ENCODE results near the gene PTPRD.

The PTPRD gene

GRCh38 chr9:9749591-9749990 lies 863.2 kb downstream of the PTPRD start:
- H3K4me3 ChIP-seq (ENCODE audit: low read depth, low read length) = no peak overlapping the region
- TF ChIP-seq, protein P1, sequence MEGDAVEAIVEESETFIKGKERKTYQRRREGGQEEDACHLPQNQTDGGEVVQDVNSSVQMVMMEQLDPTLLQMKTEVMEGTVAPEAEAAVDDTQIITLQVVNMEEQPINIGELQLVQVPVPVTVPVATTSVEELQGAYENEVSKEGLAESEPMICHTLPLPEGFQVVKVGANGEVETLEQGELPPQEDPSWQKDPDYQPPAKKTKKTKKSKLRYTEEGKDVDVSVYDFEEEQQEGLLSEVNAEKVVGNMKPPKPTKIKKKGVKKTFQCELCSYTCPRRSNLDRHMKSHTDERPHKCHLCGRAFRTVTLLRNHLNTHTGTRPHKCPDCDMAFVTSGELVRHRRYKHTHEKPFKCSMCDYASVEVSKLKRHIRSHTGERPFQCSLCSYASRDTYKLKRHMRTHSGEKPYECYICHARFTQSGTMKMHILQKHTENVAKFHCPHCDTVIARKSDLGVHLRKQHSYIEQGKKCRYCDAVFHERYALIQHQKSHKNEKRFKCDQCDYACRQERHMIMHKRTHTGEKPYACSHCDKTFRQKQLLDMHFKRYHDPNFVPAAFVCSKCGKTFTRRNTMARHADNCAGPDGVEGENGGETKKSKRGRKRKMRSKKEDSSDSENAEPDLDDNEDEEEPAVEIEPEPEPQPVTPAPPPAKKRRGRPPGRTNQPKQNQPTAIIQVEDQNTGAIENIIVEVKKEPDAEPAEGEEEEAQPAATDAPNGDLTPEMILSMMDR (conservative IDR thresholded peaks at IDR 0.05; ENCODE audit: low read depth, low read length) = no peak
- DNase-seq (ENCODE audit: low read depth) = no peak

DNA sequence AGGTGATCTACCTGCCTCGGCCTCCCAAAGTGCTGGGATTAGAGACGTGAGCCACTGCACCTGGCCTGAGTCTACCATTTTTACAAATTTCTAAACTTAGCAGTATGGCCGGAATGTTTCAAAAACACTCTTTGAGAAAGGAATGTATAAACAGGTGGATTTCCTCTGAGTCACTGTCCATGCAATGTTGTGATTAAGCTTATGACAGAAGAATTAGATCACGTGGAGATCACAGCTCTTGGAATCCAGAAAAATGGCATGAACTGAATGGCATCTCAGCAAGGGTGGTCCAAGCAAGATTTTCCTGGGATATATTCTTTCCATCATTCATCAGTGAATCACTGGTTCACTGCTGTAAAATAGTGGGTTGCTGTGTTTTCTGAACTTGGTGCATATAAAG lies 865.0 kb downstream of the PTPRD start:
- DNase-seq (ENCODE audit: low read depth) = peak; percentile 2
- TF ChIP-seq, protein P1 (conservative IDR thresholded peaks at IDR 0.05; ENCODE audit: low read depth, low read length) = no peak
- H3K4me3 ChIP-seq (ENCODE audit: low read depth, low read length) = no peak overlapping the region

GRCh38 chr9:9746826-9747225 lies 866.0 kb downstream of the PTPRD start:
- TF ChIP-seq, protein P1 (conservative IDR thresholded peaks at IDR 0.05; ENCODE audit: low read depth, low read length) = no peak
- no peak overlapping the region for H3K4me3 ChIP-seq (ENCODE audit: low read depth, low read length)

DNA sequence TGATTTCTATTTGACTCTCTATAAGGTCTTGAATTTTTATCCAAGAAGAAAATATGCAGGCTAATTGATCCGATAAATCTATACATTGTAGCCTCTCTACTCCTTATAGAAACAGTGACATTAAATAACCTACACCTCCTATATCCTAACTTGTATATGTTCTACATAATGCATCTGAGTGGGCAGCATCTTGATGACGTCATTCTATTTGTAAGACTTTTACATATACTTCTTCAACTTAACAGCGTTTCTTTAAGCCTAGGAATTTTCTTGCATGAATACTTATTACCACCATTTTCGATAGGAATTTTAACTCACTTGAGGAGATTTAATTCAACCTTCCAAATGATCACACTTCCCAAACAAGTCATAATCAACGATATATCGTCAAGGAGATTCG lies 869.0 kb downstream of the PTPRD start:
- DNase-seq (ENCODE audit: low read depth) = no peak
- TF ChIP-seq, protein P1 (conservative IDR thresholded peaks at IDR 0.05; ENCODE audit: low read depth, low read length) = no peak
- no peak overlapping the region for H3K4me3 ChIP-seq (ENCODE audit: low read depth, low read length)

More at GRCh38 chr9:9746826-9747225, 866.0 kb downstream of the PTPRD start:
- DNase-seq (ENCODE audit: low read depth) = no peak

- no peak overlapping the region for H3K4me3 ChIP-seq (ENCODE audit: low read depth, low read length)
- TF ChIP-seq, protein P1 (conservative IDR thresholded peaks at IDR 0.05; ENCODE audit: low read depth, low read length) = no peak
- no peak for DNase-seq (ENCODE audit: low read depth)
These were observed 882.6 kb downstream of the PTPRD start for GRCh38 chr9:9730174-9730573.

DNA sequence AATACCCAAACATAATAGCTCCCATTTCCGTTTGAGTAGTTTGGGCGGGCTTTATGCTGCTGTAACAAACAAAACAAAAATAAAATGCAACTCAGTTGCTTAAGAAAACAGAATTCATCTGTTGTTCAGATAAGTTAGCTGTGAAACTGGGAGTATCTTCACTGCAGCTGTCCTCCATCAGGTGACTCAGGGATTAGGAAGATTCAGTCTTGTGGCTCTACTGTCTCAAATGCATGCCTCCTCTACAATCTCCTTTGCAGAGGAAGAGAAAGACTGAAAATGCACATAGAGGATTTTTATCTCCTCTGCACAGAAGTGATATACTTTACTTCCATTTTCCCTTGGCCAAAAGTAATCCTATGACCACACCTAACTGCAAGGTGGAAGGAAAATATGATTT lies 883.7 kb downstream of the PTPRD start:
- no peak overlapping the region for H3K4me3 ChIP-seq (ENCODE audit: low read depth, low read length)
- TF ChIP-seq, protein P1 (conservative IDR thresholded peaks at IDR 0.05; ENCODE audit: low read depth, low read length) = no peak
- no peak for DNase-seq (ENCODE audit: low read depth)

GRCh38 chr9:9719373-9720112 lies 893.3 kb downstream of the PTPRD start:
- no peak for DNase-seq (ENCODE audit: low read depth)
- TF ChIP-seq, protein P1 (conservative IDR thresholded peaks at IDR 0.05; ENCODE audit: low read depth, low read length) = no peak
- H3K4me3 ChIP-seq (ENCODE audit: low read depth, low read length) = no peak overlapping the region

Data from choroid plexus epithelial cell (primary cell).